H9 (cell line): ENCODE data around the gene GAB3. TPM values are rescaled to one million over a fixed set of nuclear protein-coding genes. Genes with fewer than 3 reads are reported as not detected.

Experiments used
- DNase-seq: peaks from one replicate; pipeline ENCODE4 v3.0.0-alpha.2; 2017
- H2AFZ ChIP-seq: one replicate; pipeline ENCODE4 v1.6.1; 2013; ENCODE audit warnings: mild to moderate bottlenecking, low read length, control low read depth, moderate library complexity
- H2AK5ac ChIP-seq: 2 replicates; pipeline ENCODE4 v1.6.1; 2013; ENCODE audit warnings: low read length, control low read depth, mixed read lengths; ENCODE audit not compliant: insufficient read length
- H2BK120ac ChIP-seq: one replicate; pipeline ENCODE4 v1.6.1; 2013; ENCODE audit warnings: low read depth, mild to moderate bottlenecking, low read length, control low read depth, inconsistent platforms; ENCODE audit not compliant: poor library complexity, severe bottlenecking
- H2BK12ac ChIP-seq: 2 replicates; pipeline ENCODE4 v1.6.1; 2013; ENCODE audit warnings: low read length, control low read depth, mixed read lengths, low read depth; ENCODE audit not compliant: insufficient read length
- H2BK15ac ChIP-seq: 2 replicates; pipeline ENCODE4 v1.6.1; 2013; ENCODE audit warnings: low read depth, low read length, control low read depth
- H2BK20ac ChIP-seq: one replicate; pipeline ENCODE4 v1.6.1; 2013; ENCODE audit warnings: low read depth, mild to moderate bottlenecking, low read length, control low read depth, inconsistent platforms; ENCODE audit not compliant: poor library complexity, severe bottlenecking
- H2BK5ac ChIP-seq: 2 replicates; pipeline ENCODE4 v1.6.1; 2013; ENCODE audit warnings: low read length, control low read depth, mixed read lengths; ENCODE audit not compliant: insufficient read length
- H3K14ac ChIP-seq: 2 replicates; pipeline ENCODE4 v1.6.1; 2013; ENCODE audit warnings: low read length, control low read depth; ENCODE audit not compliant: insufficient read depth
- H3K18ac ChIP-seq: 2 replicates; pipeline ENCODE4 v1.6.1; 2013; ENCODE audit warnings: low read depth, mild to moderate bottlenecking, mixed read lengths, low read length, control low read depth; ENCODE audit not compliant: insufficient read length
- H3K23ac ChIP-seq: 2 replicates; pipeline ENCODE4 v1.6.1; 2013; ENCODE audit warnings: low read length, control low read depth, mixed read lengths, low read depth; ENCODE audit not compliant: insufficient read length
- H3K23me2 ChIP-seq: 2 replicates; pipeline ENCODE4 v1.6.1; 2013; ENCODE audit warnings: low read depth, mild to moderate bottlenecking, mixed read lengths, low read length, control low read depth; ENCODE audit not compliant: insufficient read length, poor library complexity, severe bottlenecking
- H3K27ac ChIP-seq: 2 replicates; pipeline ENCODE4 v1.5.1; 2013; ENCODE audit warnings: low read length, control low read depth, mixed read lengths, low read depth; ENCODE audit not compliant: insufficient read length
- H3K27me3 ChIP-seq: 2 replicates; pipeline ENCODE4 v1.6.1; 2013; ENCODE audit warnings: low read length, control low read depth, inconsistent platforms; ENCODE audit not compliant: insufficient read depth
- H3K4ac ChIP-seq: 2 replicates; pipeline ENCODE4 v1.6.1; 2013; ENCODE audit warnings: low read depth, mild to moderate bottlenecking, control low read depth, inconsistent platforms, low read length, moderate library complexity
- H3K4me1 ChIP-seq: 2 replicates; pipeline ENCODE4 v1.6.1; 2013; ENCODE audit warnings: low read length, control low read depth, inconsistent platforms; ENCODE audit not compliant: insufficient read depth
- H3K4me2 ChIP-seq: 2 replicates; pipeline ENCODE4 v1.6.1; 2013; ENCODE audit warnings: low read length, control low read depth, mixed read lengths; ENCODE audit not compliant: insufficient read length, insufficient read depth
- H3K56ac ChIP-seq: 2 replicates; pipeline ENCODE4 v1.6.1; 2013; ENCODE audit warnings: low read depth, mild to moderate bottlenecking, mixed read lengths, low read length, control low read depth; ENCODE audit not compliant: insufficient read length
- H3K79me1 ChIP-seq: 2 replicates; pipeline ENCODE4 v1.6.1; 2013; ENCODE audit warnings: low read depth, mild to moderate bottlenecking, moderate library complexity, low read length, control low read depth, inconsistent platforms; ENCODE audit not compliant: insufficient read depth, poor library complexity, severe bottlenecking
- H3K79me2 ChIP-seq: 2 replicates; pipeline ENCODE4 v1.6.1; 2013; ENCODE audit warnings: low read length, control low read depth, inconsistent platforms; ENCODE audit not compliant: insufficient read depth
- H3K9ac ChIP-seq: 2 replicates; pipeline ENCODE4 v1.6.1; 2013; ENCODE audit warnings: low read length, control low read depth, mixed read lengths; ENCODE audit not compliant: insufficient read length; ENCODE audit errors: extremely low read depth
- H3K9me3 ChIP-seq: one replicate; pipeline ENCODE4 v1.6.1; 2013; ENCODE audit warnings: low read depth, low read length, inconsistent platforms; ENCODE audit not compliant: control insufficient read depth
- H3T11ph ChIP-seq: one replicate; pipeline ENCODE4 v1.6.1; 2013; ENCODE audit warnings: mild to moderate bottlenecking, low read length, control low read depth, inconsistent platforms
- H4K20me1 ChIP-seq: one replicate; pipeline ENCODE4 v1.6.1; 2013; ENCODE audit not compliant: control insufficient read depth, insufficient read length, insufficient read depth
- H4K5ac ChIP-seq: 2 replicates; pipeline ENCODE4 v1.6.1; 2013; ENCODE audit warnings: low read depth, mild to moderate bottlenecking, mixed read lengths, low read length, control low read depth; ENCODE audit not compliant: insufficient read length
- H4K8ac ChIP-seq: replicated peaks from 2 replicates; pipeline ENCODE4 v1.6.1; 2013; ENCODE audit warnings: low read length, control low read depth, mixed read lengths, low read depth; ENCODE audit not compliant: insufficient read length
- H4K91ac ChIP-seq: 2 replicates; pipeline ENCODE4 v1.6.1; 2013; ENCODE audit warnings: low read depth, mild to moderate bottlenecking, moderate library complexity, mixed read lengths, low read length, control low read depth; ENCODE audit not compliant: insufficient read length
- H3K27ac Mint-ChIP-seq, 3 experiments: 2 replicates in 2 of 3; 3 replicates in 1 of 3; pipeline ENCODE4 v1.8.0; 2020 to 2021; ENCODE audit warnings: mixed read lengths in 3 of 3, mild to moderate bottlenecking in 1 of 3, moderate library complexity in 1 of 3
- H3K27me3 Mint-ChIP-seq: 2 replicates; pipeline ENCODE4 v1.8.0; 2021; ENCODE audit warnings: low read depth, mild to moderate bottlenecking, moderate library complexity, mixed read lengths
- H3K36me3 Mint-ChIP-seq, 3 experiments: 2 replicates in 2 of 3; 3 replicates in 1 of 3; pipeline ENCODE4 v1.8.0; 2020 to 2021; ENCODE audit warnings: low read depth in 3 of 3, mixed read lengths in 3 of 3; ENCODE audit not compliant: insufficient read depth in 1 of 3
- H3K4me1 Mint-ChIP-seq, 2 experiments: 2 replicates each; pipeline ENCODE4 v1.8.0; 2020; ENCODE audit warnings: mixed read lengths in 2 of 2
- H3K4me3 Mint-ChIP-seq, 2 experiments: 2 replicates in 1 of 2; 3 replicates in 1 of 2; pipeline ENCODE4 v1.8.0; 2020 to 2021; ENCODE audit warnings: mild to moderate bottlenecking in 2 of 2, mixed read lengths in 2 of 2, moderate library complexity in 1 of 2
- H3K9me3 Mint-ChIP-seq, 2 experiments: 2 replicates in 1 of 2; 3 replicates in 1 of 2; pipeline ENCODE4 v1.8.0; 2020; ENCODE audit warnings: mild to moderate bottlenecking in 2 of 2, mixed read lengths in 2 of 2, moderate library complexity in 1 of 2
- CTCF ChIP-seq: fragments of 200-600 bp; sonication (generic); conservative IDR thresholded peaks from 3 replicates; pipeline ENCODE4 v1.8.0; 2021; ENCODE audit warnings: antibody characterized with exemption, mild to moderate bottlenecking
- WGBS: extraction: QIAGEN DNeasy Blood & Tissue Kit; methylation state at CpG from one replicate; pipeline ENCODE4 v1.1.7; 2013; ENCODE audit warnings: missing lambda C conversion rate, low lambda C conversion rate, mixed read lengths; ENCODE audit not compliant: insufficient read length; ENCODE audit errors: extremely low coverage; 5-methylcytosine and 5-hydroxymethylcytosine counted together
- total RNA-seq: library from RNA; stranded (reverse); gene quantifications from 2 replicates; pipeline ENCODE4 v1.2.1, GENCODE V29; 2021

The GAB3 gene
- total RNA-seq, 1 experiment from 2014 or later = 0.46 TPM

GRCh38 chrX:154762537-154763296, 11.8 kb upstream of the GAB3 start, which contains the start of gene DKC1:
DKC1 (plus strand) TSS chrX:154762864; CDS start chrX:154762966, 102 bp downstream.
- peak; percentile 21; the same call in 2 of the 3 replicates for TF ChIP-seq CTCF

More at GRCh38 chrX:154762537-154763296, 11.8 kb upstream of the GAB3 start, which contains the start of gene DKC1:
- H3K4me1 Mint-ChIP-seq = peaks cover 5 to 7% of the 10 kb centered on the region in 2 experiments
- H3K27me3 Mint-ChIP-seq = no peaks in the 10 kb centered on the region; the same call in 1 of the 2 replicates
- Histone ChIP-seq H2BK5ac (no peak within 1 kb of the TSS), H2BK20ac (no peak within 1 kb of the TSS), H3K79me1 (no peaks in the 10 kb centered on the region), H3K9ac (peak within 1 kb of the TSS; percentile 89), H2AFZ (no peak within 1 kb of the TSS), H3K18ac (peak within 1 kb of the TSS; percentile 63), H2BK15ac (no peak within 1 kb of the TSS), H3K27me3 (no peaks in the 10 kb centered on the region), H3K79me2 (peaks cover 10% of the 10 kb centered on the region; the same call in 1 of the 2 replicates), H2AK5ac (no peak within 1 kb of the TSS), H4K8ac (no peak within 1 kb of the TSS), H3K4me2 (peak within 1 kb of the TSS; percentile 78), H3K9me3 (peaks cover 31% of the 10 kb centered on the region), H4K20me1 (peaks cover 3% of the 10 kb centered on the region), H3K23me2 (peaks cover 6% of the 10 kb centered on the region), H4K5ac (peak within 1 kb of the TSS; percentile 43), H3K14ac (peak within 1 kb of the TSS; percentile 50; the same call in 1 of the 2 replicates), H3K56ac (no peak within 1 kb of the TSS), H3K4ac (no peak within 1 kb of the TSS), H3K27ac (peak within 1 kb of the TSS; percentile 37), H3K4me1 (no peaks in the 10 kb centered on the region), H2BK12ac (no peak within 1 kb of the TSS), H3K23ac (no peak within 1 kb of the TSS), H3T11ph (no peak within 1 kb of the TSS), H2BK120ac (no peak within 1 kb of the TSS), H4K91ac (no peak within 1 kb of the TSS)
- peak; percentile 96 for DNase-seq
- no CpG with 5 or more reads among the region's 84 CpGs for WGBS
- peaks cover 69 to 74% of the 10 kb centered on the region in 2 experiments for H3K9me3 Mint-ChIP-seq
- peak within 1 kb of the TSS; percentile 84 to 85 for H3K4me3 Mint-ChIP-seq
- peaks cover 29 to 39% (median 31%) of the 10 kb centered on the region in 3 experiments; a peak in 6 of 7 replicates for H3K36me3 Mint-ChIP-seq
- H3K27ac Mint-ChIP-seq = peak within 1 kb of the TSS; percentile 90 to 96 (median 93)
